Panc1 (cell line): ENCODE measurements around the gene TP63. TPM values are rescaled to one million over a fixed set of nuclear protein-coding genes. Genes with fewer than 3 reads are reported as not detected.

ENCODE experiments used
- ATAC-seq: fragments of 200-7000 bp; cut with Tn5 transposase; 2 replicates; pipeline ENCODE4 v1.9.1; 2020; ENCODE audit warnings: mild to moderate bottlenecking, moderate library complexity
- BruUV-seq: library from RNA; stranded (reverse); fragments of 400-500 nt; replicated peaks from 2 replicates; lab custom pipeline; 2021; lab: Mats Ljungman, UMichigan
- CTCF ChIA-PET: fragments of 300-600 bp; sonication (Branson Sonifier 250); formaldehyde crosslinking; loops from one replicate; lab custom pipeline; 2022; ENCODE audit warnings: antibody characterized with exemption; lab: Charles Lee
- POLR2A ChIA-PET: fragments of 300-600 bp; sonication (Branson Sonifier 250); formaldehyde crosslinking; loops from one replicate; lab custom pipeline; 2022; ENCODE audit warnings: antibody characterized with exemption; lab: Charles Lee
- DNase-seq: peaks from one replicate; pipeline ENCODE4 v3.0.0-alpha.2; 2010; ENCODE audit warnings: low read depth, low spot score
- H3K27ac ChIP-seq: 2 replicates; pipeline ENCODE4 v1.5.1; 2011; ENCODE audit warnings: mild to moderate bottlenecking, low read length, inconsistent platforms
- H3K27me3 ChIP-seq: fragments of 200-500 bp; sonication (Bioruptor generic); 2 replicates; pipeline ENCODE4 v1.6.0; 2014; ENCODE audit warnings: low read length, inconsistent platforms; ENCODE audit not compliant: control insufficient read depth, insufficient read depth
- H3K36me3 ChIP-seq: fragments of 200-500 bp; sonication (Bioruptor generic); 2 replicates; pipeline ENCODE4 v1.5.1; 2014; ENCODE audit warnings: inconsistent platforms, mild to moderate bottlenecking, low read length, moderate library complexity; ENCODE audit not compliant: control insufficient read depth, insufficient read depth
- H3K4me1 ChIP-seq: 2 replicates; pipeline ENCODE4 v1.5.1; 2011; ENCODE audit warnings: inconsistent platforms, mild to moderate bottlenecking, low read length, moderate library complexity; ENCODE audit not compliant: control insufficient read depth, insufficient read depth
- H3K4me3 ChIP-seq, 2 experiments: 2 replicates each; pipeline ENCODE4 v1.5.1; 2011 to 2012; ENCODE audit warnings: low read depth in 2 of 2, low read length in 2 of 2, mild to moderate bottlenecking in 2 of 2, inconsistent platforms in 1 of 2, moderate library complexity in 1 of 2
- H3K9me3 ChIP-seq: fragments of 200-500 bp; sonication (Bioruptor generic); 2 replicates; pipeline ENCODE4 v1.5.1; 2014; ENCODE audit warnings: low read depth, mild to moderate bottlenecking, inconsistent platforms, low read length, moderate library complexity; ENCODE audit not compliant: control insufficient read depth, insufficient read depth
- CTCF ChIP-seq: fragments of 450-650 bp; IDR thresholded peaks from 2 replicates; pipeline ENCODE4 v1.5.1; 2017; ENCODE audit warnings: mild to moderate bottlenecking
- POLR2AphosphoS5 ChIP-seq: IDR thresholded peaks from 2 replicates; pipeline ENCODE4 v1.6.1; 2012; ENCODE audit warnings: mild to moderate bottlenecking, low read depth, low read length, moderate library complexity
- REST ChIP-seq, 2 experiments: IDR thresholded peaks; 2 replicates each; pipeline ENCODE4 v1.6.1; 2011 to 2012; ENCODE audit warnings: low read depth in 2 of 2, control low read depth in 1 of 2, low read length in 1 of 2, mild to moderate bottlenecking in 1 of 2, moderate library complexity in 1 of 2; ENCODE audit not compliant: insufficient read depth in 1 of 2
- SIN3A ChIP-seq: IDR thresholded peaks from 2 replicates; pipeline ENCODE4 v1.6.1; 2012; ENCODE audit warnings: low read depth, mild to moderate bottlenecking, low read length, moderate library complexity, borderline replicate concordance; ENCODE audit not compliant: insufficient read depth
- TCF7L2 ChIP-seq: IDR thresholded peaks from 2 replicates; pipeline ENCODE4 v1.6.1; 2011; ENCODE audit warnings: mild to moderate bottlenecking, low read depth, low read length, inconsistent platforms
- in situ Hi-C: cut with HindIII; loops from 2 replicates; pipeline ENCODE4 v1.10.0; 2016; ENCODE audit warnings: low sequenced_read_pairs, low pct_unique_long_range_greater_than_20kb
- intact Hi-C: fragments of 100-400 bp; cut with micrococcal nuclease; formaldehyde crosslinking; loops from one replicate; pipeline ENCODE4 v1.10.0; 2022; ENCODE audit not compliant: unreplicated experiment
- total RNA-seq: library from RNA; stranded (reverse); gene quantifications from one replicate; pipeline ENCODE4 v1.2.1, GENCODE V29; 2021; ENCODE audit not compliant: unreplicated experiment

TP63 gene
- total RNA-seq, 1 experiment from 2014 or later = 0.51 TPM

GRCh38 chr3:189903562-189904250 is 272.5 kb downstream of the TP63 start:
- TF ChIP-seq SIN3A (no peak), REST (IDR thresholded peaks at IDR 0.05; ENCODE audit: insufficient read depth in 1 of 2, low read depth in 2 of 2, low read length in 1 of 2) (no peak), CTCF (no peak), TCF7L2 (no peak), POLR2AphosphoS5 (no peak)
- no peaks in the 10 kb centered on the region for H3K9me3 ChIP-seq
- intact Hi-C loops = no loop called here

GRCh38 chr3:189907803-189908202 is 276.6 kb downstream of the TP63 start:
- no peaks in the 10 kb centered on the region for H3K9me3 ChIP-seq
- DNase-seq = no peak
- H3K27me3 ChIP-seq = no peaks in the 10 kb centered on the region
- in situ Hi-C loops = no loop called here
- no peak for ATAC-seq
- BruUV-seq = no TSS peak
- H3K4me3 ChIP-seq = no peak overlapping the region
- ChIA-PET CTCF (no interaction called here), POLR2A (no interaction called here)
- no peaks in the 10 kb centered on the region for H3K36me3 ChIP-seq
- TF ChIP-seq TCF7L2 = no peak
- TF ChIP-seq SIN3A = no peak
- TF ChIP-seq POLR2AphosphoS5 = no peak
- TF ChIP-seq CTCF = no peak
- no peak for TF ChIP-seq REST (IDR thresholded peaks at IDR 0.05; ENCODE audit: insufficient read depth in 1 of 2, low read depth in 2 of 2, low read length in 1 of 2)
- no peak overlapping the region for H3K27ac ChIP-seq
- H3K4me1 ChIP-seq = no peaks in the 10 kb centered on the region
- intact Hi-C loops = no loop called here

More at GRCh38 chr3:189903562-189904250, 272.5 kb downstream of the TP63 start:
- ChIA-PET POLR2A (no interaction called here), CTCF (no interaction called here)
- Histone ChIP-seq H3K36me3 (no peaks in the 10 kb centered on the region), H3K4me3 (no peak overlapping the region), H3K27ac (no peak overlapping the region), H3K4me1 (no peaks in the 10 kb centered on the region), H3K27me3 (no peaks in the 10 kb centered on the region)
- BruUV-seq = no TSS peak
- ATAC-seq (no peak), DNase-seq (no peak)
- in situ Hi-C loops = no loop called here
